Mammary epithelial cell (primary cell): ENCODE results near the gene SHB.

Source experiments
- EZH2 ChIP-seq: IDR thresholded peaks from 2 replicates; pipeline ENCODE4 v1.6.1; 2012; ENCODE audit warnings: low read length, inconsistent platforms, borderline replicate concordance
- TF ChIP-seq, protein P1 (sequence below), 2 donors: IDR thresholded peaks in 1 of 2; conservative IDR thresholded peaks in 1 of 2; 2 replicates each; pipeline ENCODE4 v1.5.1; 2011 to 2012; ENCODE audit warnings: inconsistent platforms in 2 of 2, low read length in 2 of 2, mild to moderate bottlenecking in 2 of 2, control low read depth in 1 of 2, low read depth in 1 of 2; ENCODE audit not compliant: insufficient read depth in 1 of 2; ENCODE audit errors: extremely low read depth in 1 of 2

DNA sequence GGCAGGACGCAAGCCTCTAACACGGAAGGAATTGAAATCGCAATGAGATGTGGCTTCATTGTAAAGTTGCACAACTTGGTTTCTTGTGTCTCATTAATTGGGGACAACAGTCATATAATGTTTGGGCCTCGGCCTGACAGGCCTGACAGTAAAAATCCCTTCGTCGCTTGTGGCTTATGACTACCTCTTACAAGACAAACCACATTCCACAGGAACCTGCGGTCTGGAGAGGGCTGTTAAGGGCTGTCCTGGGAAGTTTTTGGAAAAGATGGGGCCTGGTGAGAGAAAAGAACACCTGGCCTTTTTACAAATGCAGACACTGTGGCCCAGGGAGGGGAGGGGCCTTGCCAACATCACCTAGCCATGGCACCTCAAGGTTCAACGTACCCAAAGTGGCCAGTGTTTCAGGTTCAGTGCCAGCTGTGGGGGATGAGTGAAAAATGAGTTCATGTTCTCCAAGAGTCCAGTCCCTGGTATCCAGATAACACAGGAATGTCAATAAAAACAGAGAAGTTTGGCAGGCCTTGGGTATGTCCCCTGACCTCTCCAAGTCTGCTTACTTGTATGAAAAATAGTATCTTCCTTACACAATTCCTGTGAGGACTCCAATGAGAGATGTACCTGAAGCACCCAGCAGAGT is 22.2 kb downstream of the SHB start:
- TF ChIP-seq, protein P1, sequence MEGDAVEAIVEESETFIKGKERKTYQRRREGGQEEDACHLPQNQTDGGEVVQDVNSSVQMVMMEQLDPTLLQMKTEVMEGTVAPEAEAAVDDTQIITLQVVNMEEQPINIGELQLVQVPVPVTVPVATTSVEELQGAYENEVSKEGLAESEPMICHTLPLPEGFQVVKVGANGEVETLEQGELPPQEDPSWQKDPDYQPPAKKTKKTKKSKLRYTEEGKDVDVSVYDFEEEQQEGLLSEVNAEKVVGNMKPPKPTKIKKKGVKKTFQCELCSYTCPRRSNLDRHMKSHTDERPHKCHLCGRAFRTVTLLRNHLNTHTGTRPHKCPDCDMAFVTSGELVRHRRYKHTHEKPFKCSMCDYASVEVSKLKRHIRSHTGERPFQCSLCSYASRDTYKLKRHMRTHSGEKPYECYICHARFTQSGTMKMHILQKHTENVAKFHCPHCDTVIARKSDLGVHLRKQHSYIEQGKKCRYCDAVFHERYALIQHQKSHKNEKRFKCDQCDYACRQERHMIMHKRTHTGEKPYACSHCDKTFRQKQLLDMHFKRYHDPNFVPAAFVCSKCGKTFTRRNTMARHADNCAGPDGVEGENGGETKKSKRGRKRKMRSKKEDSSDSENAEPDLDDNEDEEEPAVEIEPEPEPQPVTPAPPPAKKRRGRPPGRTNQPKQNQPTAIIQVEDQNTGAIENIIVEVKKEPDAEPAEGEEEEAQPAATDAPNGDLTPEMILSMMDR (conservative IDR thresholded peaks at IDR 0.05 in 1 of 2, IDR thresholded peaks at IDR 0.05 in 1 of 2; ENCODE audit: extremely low read depth in 1 of 2, insufficient read depth in 1 of 2, low read depth in 1 of 2, low read length in 2 of 2): no peak
- TF ChIP-seq EZH2: no peak
